ENCODE results near the gene SPRED2. TPM values are rescaled to one million over a fixed set of nuclear protein-coding genes. Genes with fewer than 3 reads are reported as not detected.

The SPRED2 gene
- total and polyA plus RNA-seq, 2 experiments from 2014 or later, result 19.7 to 20.3 TPM

- H3K27ac ChIP-seq, result no peak overlapping the region
- peaks cover 22% of the 10 kb centered on the region for H3K4me1 ChIP-seq (ENCODE audit: insufficient read depth)
- no peak overlapping the region for H3K9ac ChIP-seq
- H3K27me3 ChIP-seq (replicated peaks; ENCODE audit: insufficient read depth), result no peaks in the 10 kb centered on the region
- peaks cover 100% of the 10 kb centered on the region for H3K79me2 ChIP-seq (ENCODE audit: insufficient read depth)
- in situ Hi-C loops (cut with MboI), result no loop called here
- H2AFZ ChIP-seq, result no peak overlapping the region
- H3K9me2 ChIP-seq (ENCODE audit: insufficient read depth), result no peaks in the 10 kb centered on the region
- H3K9me3 ChIP-seq (ENCODE audit: low read depth), result no peaks in the 10 kb centered on the region
- no peak for DNase-seq
- TF ChIP-seq EZH2phosphoT487 (IDR thresholded peaks at IDR 0.05; ENCODE audit: insufficient read depth, low read depth) (no peak), EZH2 (IDR thresholded peaks at IDR 0.05; ENCODE audit: insufficient read depth, poor library complexity, severe bottlenecking) (no peak)
- H4K20me1 ChIP-seq (ENCODE audit: insufficient read depth), result peaks cover 26% of the 10 kb centered on the region
- H3K4me2 ChIP-seq (ENCODE audit: unreplicated experiment), result no peak overlapping the region
- H3K36me3 ChIP-seq (ENCODE audit: low read depth), result no peaks in the 10 kb centered on the region
- H3K4me3 ChIP-seq, result no peak overlapping the region
- peaks cover 4% of the 10 kb centered on the region; the same call in 1 of the 2 replicates for H3F3A ChIP-seq (ENCODE audit: insufficient read depth)
- WGBS, 2 experiments (ENCODE audit: low coverage in 1 of 2, low lambda C conversion rate in 2 of 2, missing lambda C conversion rate in 2 of 2), result 98 to 100% methylated on average over 3 of the region's 3 CpGs
Measured at GRCh38 chr2:65416945-65417344, 15.5 kb downstream of the SPRED2 start.

- no peaks in the 10 kb centered on the region for H3K36me3 ChIP-seq (ENCODE audit: low read depth)
- no peak for TF ChIP-seq EZH2phosphoT487 (IDR thresholded peaks at IDR 0.05; ENCODE audit: insufficient read depth, low read depth)
- no peak for TF ChIP-seq EZH2 (IDR thresholded peaks at IDR 0.05; ENCODE audit: insufficient read depth, poor library complexity, severe bottlenecking)
- H3K9me2 ChIP-seq (ENCODE audit: insufficient read depth), result no peaks in the 10 kb centered on the region
- 57 to 75% methylated on average over 3 of the region's 3 CpGs for WGBS, 2 experiments (ENCODE audit: low coverage in 1 of 2, low lambda C conversion rate in 2 of 2, missing lambda C conversion rate in 2 of 2)
- H3K4me1 ChIP-seq (ENCODE audit: insufficient read depth), result peaks cover 21% of the 10 kb centered on the region
- H3K27ac ChIP-seq, result no peak overlapping the region
- H4K20me1 ChIP-seq (ENCODE audit: insufficient read depth), result peaks cover 24% of the 10 kb centered on the region
- peaks cover 100% of the 10 kb centered on the region for H3K79me2 ChIP-seq (ENCODE audit: insufficient read depth)
- in situ Hi-C loops (cut with MboI), result no loop called here
- no peak overlapping the region for H3K4me2 ChIP-seq (ENCODE audit: unreplicated experiment)
- H2AFZ ChIP-seq, result no peak overlapping the region
- no peak overlapping the region for H3K4me3 ChIP-seq
- H3K9me3 ChIP-seq (ENCODE audit: low read depth), result no peaks in the 10 kb centered on the region
- DNase-seq, result no peak
- H3F3A ChIP-seq (ENCODE audit: insufficient read depth), result peaks cover 6% of the 10 kb centered on the region; the same call in 1 of the 2 replicates
- no peaks in the 10 kb centered on the region for H3K27me3 ChIP-seq (replicated peaks; ENCODE audit: insufficient read depth)
- H3K9ac ChIP-seq, result no peak overlapping the region
Measured at GRCh38 chr2:65416321-65416720, 16.1 kb downstream of the SPRED2 start.

- no peak overlapping the region for H2AFZ ChIP-seq
- peaks cover 100% of the 10 kb centered on the region for H3K79me2 ChIP-seq (ENCODE audit: insufficient read depth)
- TF ChIP-seq EZH2 (IDR thresholded peaks at IDR 0.05; ENCODE audit: insufficient read depth, poor library complexity, severe bottlenecking) (no peak), EZH2phosphoT487 (IDR thresholded peaks at IDR 0.05; ENCODE audit: insufficient read depth, low read depth) (no peak)
- no peak overlapping the region for H3K4me3 ChIP-seq
- H3K9me2 ChIP-seq (ENCODE audit: insufficient read depth), result no peaks in the 10 kb centered on the region
- H4K20me1 ChIP-seq (ENCODE audit: insufficient read depth), result peaks cover 20% of the 10 kb centered on the region
- no peak for DNase-seq
- peaks cover 6% of the 10 kb centered on the region; the same call in 1 of the 2 replicates for H3F3A ChIP-seq (ENCODE audit: insufficient read depth)
- in situ Hi-C loops (cut with MboI), result no loop called here
- no peak overlapping the region for H3K9ac ChIP-seq
- no peaks in the 10 kb centered on the region for H3K9me3 ChIP-seq (ENCODE audit: low read depth)
- H3K4me1 ChIP-seq (ENCODE audit: insufficient read depth), result peaks cover 12% of the 10 kb centered on the region
- no peak overlapping the region for H3K27ac ChIP-seq
- no peaks in the 10 kb centered on the region for H3K27me3 ChIP-seq (replicated peaks; ENCODE audit: insufficient read depth)
- no peak overlapping the region for H3K4me2 ChIP-seq (ENCODE audit: unreplicated experiment)
- WGBS, 2 experiments (ENCODE audit: low coverage in 1 of 2, low lambda C conversion rate in 2 of 2, missing lambda C conversion rate in 2 of 2), result 92 to 94% methylated on average over 1 of the region's 1 CpG
- no peaks in the 10 kb centered on the region for H3K36me3 ChIP-seq (ENCODE audit: low read depth)
Measured at GRCh38 chr2:65415091-65415490, 17.3 kb downstream of the SPRED2 start.

GRCh38 chr2:65413610-65414009 is 18.8 kb downstream of the SPRED2 start:
- no peak for DNase-seq
- Histone ChIP-seq H3K36me3 (ENCODE audit: low read depth) (no peaks in the 10 kb centered on the region), H3F3A (ENCODE audit: insufficient read depth) (peaks cover 6% of the 10 kb centered on the region; the same call in 1 of the 2 replicates), H3K9me2 (ENCODE audit: insufficient read depth) (no peaks in the 10 kb centered on the region), H3K9me3 (ENCODE audit: low read depth) (no peaks in the 10 kb centered on the region), H4K20me1 (ENCODE audit: insufficient read depth) (peaks cover 35% of the 10 kb centered on the region), H3K4me3 (no peak overlapping the region), H3K9ac (no peak overlapping the region), H3K27me3 (replicated peaks; ENCODE audit: insufficient read depth) (no peaks in the 10 kb centered on the region), H3K27ac (no peak overlapping the region), H3K4me2 (ENCODE audit: unreplicated experiment) (no peak overlapping the region), H3K4me1 (ENCODE audit: insufficient read depth) (peaks cover 12% of the 10 kb centered on the region), H3K79me2 (ENCODE audit: insufficient read depth) (peaks cover 100% of the 10 kb centered on the region), H2AFZ (no peak overlapping the region)
- in situ Hi-C loops (cut with MboI), result no loop called here
- no peak for TF ChIP-seq EZH2phosphoT487 (IDR thresholded peaks at IDR 0.05; ENCODE audit: insufficient read depth, low read depth)
- no peak for TF ChIP-seq EZH2 (IDR thresholded peaks at IDR 0.05; ENCODE audit: insufficient read depth, poor library complexity, severe bottlenecking)
- 94 to 100% methylated on average over 2 of the region's 2 CpGs for WGBS, 2 experiments (ENCODE audit: low coverage in 1 of 2, low lambda C conversion rate in 2 of 2, missing lambda C conversion rate in 2 of 2)

GRCh38 chr2:65413106-65413505 is 19.3 kb downstream of the SPRED2 start:
- H3K4me3 ChIP-seq, result no peak overlapping the region
- TF ChIP-seq EZH2phosphoT487 (IDR thresholded peaks at IDR 0.05; ENCODE audit: insufficient read depth, low read depth), result no peak
- no peak for TF ChIP-seq EZH2 (IDR thresholded peaks at IDR 0.05; ENCODE audit: insufficient read depth, poor library complexity, severe bottlenecking)
- no peak overlapping the region for H2AFZ ChIP-seq
- peaks cover 35% of the 10 kb centered on the region for H4K20me1 ChIP-seq (ENCODE audit: insufficient read depth)
- H3K27me3 ChIP-seq (replicated peaks; ENCODE audit: insufficient read depth), result no peaks in the 10 kb centered on the region
- H3K9me2 ChIP-seq (ENCODE audit: insufficient read depth), result no peaks in the 10 kb centered on the region
- WGBS, 2 experiments (ENCODE audit: low coverage in 1 of 2, low lambda C conversion rate in 2 of 2, missing lambda C conversion rate in 2 of 2), result 56 to 60% methylated on average over 2 of the region's 2 CpGs
- no peak overlapping the region for H3K27ac ChIP-seq
- H3K36me3 ChIP-seq (ENCODE audit: low read depth), result no peaks in the 10 kb centered on the region
- no peak overlapping the region for H3K9ac ChIP-seq
- H3F3A ChIP-seq (ENCODE audit: insufficient read depth), result peaks cover 6% of the 10 kb centered on the region; the same call in 1 of the 2 replicates
- no peak overlapping the region for H3K4me2 ChIP-seq (ENCODE audit: unreplicated experiment)
- no peak for DNase-seq
- H3K4me1 ChIP-seq (ENCODE audit: insufficient read depth), result peaks cover 12% of the 10 kb centered on the region
- peaks cover 100% of the 10 kb centered on the region for H3K79me2 ChIP-seq (ENCODE audit: insufficient read depth)
- H3K9me3 ChIP-seq (ENCODE audit: low read depth), result no peaks in the 10 kb centered on the region
- in situ Hi-C loops (cut with MboI), result no loop called here
